ENCODE data around the gene KRT23. TPM values are rescaled to one million over a fixed set of nuclear protein-coding genes. Genes with fewer than 3 reads are reported as not detected.

Gene KRT23
- total and polyA plus RNA-seq, 2 of the 4 experiments (the other 2 are of a cell fraction) = 0.36 to 0.39 TPM

GRCh38 chr17:40873255-40873654 is 64.2 kb downstream of the KRT23 start:
- H2AK5ac ChIP-seq (ENCODE audit: low read depth, low read length) = no peak overlapping the region
- no peak overlapping the region for H3K9ac ChIP-seq (ENCODE audit: low read depth, low read length)
- ATAC-seq (ENCODE audit: low read depth) = peak; percentile 44
- intact Hi-C loops (cut with micrococcal nuclease) (no loop called here), dilution Hi-C loops (cut with HindIII; ENCODE audit: low sequenced_read_pairs, unreplicated experiment) (no loop called here), in situ Hi-C loops (cut with MboI; ENCODE audit: low sequenced_read_pairs) (no loop called here)
- H2BK15ac ChIP-seq (ENCODE audit: low read depth, low read length) = no peak overlapping the region
- TF ChIP-seq NFE2L2 (IDR thresholded peaks at IDR 0.05; ENCODE audit: low read depth, low read length) (no peak), POLR2A (IDR thresholded peaks at IDR 0.05; ENCODE audit: low read depth, low read length) (no peak), MAZ (IDR thresholded peaks at IDR 0.05; ENCODE audit: borderline replicate concordance, low read depth, low read length) (no peak), RFX5 (IDR thresholded peaks at IDR 0.05; ENCODE audit: low read depth, low read length) (no peak), MAFK (IDR thresholded peaks at IDR 0.05; ENCODE audit: low read depth, low read length) (no peak), RCOR1 (IDR thresholded peaks at IDR 0.05; ENCODE audit: insufficient replicate concordance, low read length) (no peak), RAD21 (IDR thresholded peaks at IDR 0.05; ENCODE audit: low read length) (no peak), FOS (IDR thresholded peaks at IDR 0.05; ENCODE audit: low read depth, low read length) (no peak)
- TF ChIP-seq, protein P1, sequence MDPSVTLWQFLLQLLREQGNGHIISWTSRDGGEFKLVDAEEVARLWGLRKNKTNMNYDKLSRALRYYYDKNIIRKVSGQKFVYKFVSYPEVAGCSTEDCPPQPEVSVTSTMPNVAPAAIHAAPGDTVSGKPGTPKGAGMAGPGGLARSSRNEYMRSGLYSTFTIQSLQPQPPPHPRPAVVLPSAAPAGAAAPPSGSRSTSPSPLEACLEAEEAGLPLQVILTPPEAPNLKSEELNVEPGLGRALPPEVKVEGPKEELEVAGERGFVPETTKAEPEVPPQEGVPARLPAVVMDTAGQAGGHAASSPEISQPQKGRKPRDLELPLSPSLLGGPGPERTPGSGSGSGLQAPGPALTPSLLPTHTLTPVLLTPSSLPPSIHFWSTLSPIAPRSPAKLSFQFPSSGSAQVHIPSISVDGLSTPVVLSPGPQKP (IDR thresholded peaks at IDR 0.05; ENCODE audit: borderline replicate concordance, low read depth, low read length) = no peak
- H4K8ac ChIP-seq (ENCODE audit: low read depth in 2 of 2, low read length in 2 of 2) = no peak overlapping the region
- H2AFZ ChIP-seq (replicated peaks; ENCODE audit: low read length, poor library complexity) = no peak overlapping the region
- no peak overlapping the region for H3K56ac ChIP-seq (ENCODE audit: extremely low read depth, insufficient read depth, low read length)
- no peak overlapping the region for H3K4me3 ChIP-seq (ENCODE audit: insufficient read depth, low read depth, low read length)
- H3K27me3 ChIP-seq (ENCODE audit: control insufficient read depth, insufficient read depth, low read length) = peaks cover 2% of the 10 kb centered on the region; the same call in 1 of the 2 replicates
- no peak overlapping the region for H3K27ac ChIP-seq (ENCODE audit: insufficient read depth, low read length)
- no peak overlapping the region for H3K23ac ChIP-seq (ENCODE audit: low read depth, low read length)
- no peak overlapping the region for H4K91ac ChIP-seq (ENCODE audit: insufficient read depth, low read depth, low read length)
- H3K9me3 ChIP-seq (ENCODE audit: control insufficient read depth, insufficient read depth, low read length) = no peaks in the 10 kb centered on the region
- no peak overlapping the region for H2BK5ac ChIP-seq (ENCODE audit: low read depth, low read length, poor library complexity, severe bottlenecking)
- ChIA-PET CTCF (interaction anchor here (0.6 to 1.0 kb wide), 3 partner anchors 10 to 979 kb away, joined by 3 to 4 read pairs (median 4); no protein-coding TSS in a partner anchor), POLR2A (ENCODE audit: unreplicated experiment) (no interaction called here)
- H4K5ac ChIP-seq (ENCODE audit: low read depth, low read length) = no peak overlapping the region
- no peak overlapping the region; the same call in 1 of the 2 replicates for H3K18ac ChIP-seq (ENCODE audit: low read depth, low read length)
- H2AK9ac ChIP-seq (replicated peaks; ENCODE audit: low read depth, low read length, poor library complexity) = no peak overlapping the region
- H2BK20ac ChIP-seq (ENCODE audit: low read depth, low read length) = no peak overlapping the region
- H3K9me1 ChIP-seq (ENCODE audit: insufficient read depth, low read length) = no peaks in the 10 kb centered on the region
- no peak overlapping the region for H3K14ac ChIP-seq (replicated peaks; ENCODE audit: low read depth, low read length)
- no peaks in the 10 kb centered on the region for H3K36me3 ChIP-seq (ENCODE audit: control insufficient read depth, insufficient read depth, low read length)
- H3K4me1 ChIP-seq (ENCODE audit: control insufficient read depth, insufficient read depth, low read length) = peaks cover 2% of the 10 kb centered on the region
- no TSS peak for BruUV-seq (replicated peaks)
- no peak overlapping the region for H3K4ac ChIP-seq (ENCODE audit: low read depth, low read length)
- H2BK120ac ChIP-seq (ENCODE audit: low read depth, low read length) = no peak overlapping the region
- H3K4me2 ChIP-seq (ENCODE audit: low read depth, low read length) = no peak overlapping the region
- DNase-seq = no peak
- H4K20me1 ChIP-seq (ENCODE audit: insufficient read depth, low read length) = no peaks in the 10 kb centered on the region
- H3K79me1 ChIP-seq (ENCODE audit: low read depth in 1 of 2, low read length in 2 of 2) = no peaks in the 10 kb centered on the region

Other genes with a start within 250 kb of the KRT23 start
Only the 30 nearest of the 33 such genes appear.
- not detected in 2 replicates for gene KRT25, start 182.3 kb downstream of the KRT23 start, total RNA-seq (2012; rRNA removed)
- gene KRT25, start 182.3 kb downstream of the KRT23 start, polyA plus RNA-seq (2012; rRNA removed) = not detected in 2 replicates
- gene KRT26, start 165.4 kb downstream of the KRT23 start, total RNA-seq (2012; rRNA removed) = not detected in 2 replicates
- gene KRT26, start 165.4 kb downstream of the KRT23 start, polyA plus RNA-seq (2012; rRNA removed) = not detected in 2 replicates
- not detected in 2 replicates for gene KRT27, start 155.1 kb downstream of the KRT23 start, total RNA-seq (2012; rRNA removed)
- not detected in 2 replicates for gene KRT27, start 155.1 kb downstream of the KRT23 start, polyA plus RNA-seq (2012; rRNA removed)
- gene KRT28, start 137.7 kb downstream of the KRT23 start, total RNA-seq (2012; rRNA removed) = not detected in 2 replicates
- gene KRT28, start 137.7 kb downstream of the KRT23 start, polyA plus RNA-seq (2012; rRNA removed) = not detected in 2 replicates
- 0.18 and 1.1 TPM in 2 replicates for gene KRT10, start 115.0 kb downstream of the KRT23 start, total RNA-seq (2012; rRNA removed)
- gene KRT10, start 115.0 kb downstream of the KRT23 start, polyA plus RNA-seq (2012; rRNA removed) = 18.3 and 18.5 TPM in 2 replicates
- not detected in 2 replicates for gene KRT12, start 70.4 kb downstream of the KRT23 start, total RNA-seq (2012; rRNA removed)
- not detected in 2 replicates for gene KRT12, start 70.4 kb downstream of the KRT23 start, polyA plus RNA-seq (2012; rRNA removed)
- gene KRT20, start 52.4 kb downstream of the KRT23 start, total RNA-seq (2012; rRNA removed) = not detected in 2 replicates
- gene KRT20, start 52.4 kb downstream of the KRT23 start, polyA plus RNA-seq (2012; rRNA removed) = not detected in 2 replicates
- not detected in 2 replicates for gene KRT39, start 29.3 kb upstream of the KRT23 start, total RNA-seq (2012; rRNA removed)
- 0.15 TPM in 1 of 2 replicates, not detected in the other for gene KRT39, start 29.3 kb upstream of the KRT23 start, polyA plus RNA-seq (2012; rRNA removed)
- gene KRT40, start 46.7 kb upstream of the KRT23 start, total RNA-seq (2012; rRNA removed) = not detected in 2 replicates
- gene KRT40, start 46.7 kb upstream of the KRT23 start, polyA plus RNA-seq (2012; rRNA removed) = not detected in 2 replicates
- gene KRTAP3-3, start 56.5 kb upstream of the KRT23 start, total RNA-seq (2012; rRNA removed) = not detected in 2 replicates
- not detected in 2 replicates for gene KRTAP3-3, start 56.5 kb upstream of the KRT23 start, polyA plus RNA-seq (2012; rRNA removed)
- gene KRTAP3-2, start 62.3 kb upstream of the KRT23 start, total RNA-seq (2012; rRNA removed) = not detected in 2 replicates
- not detected in 2 replicates for gene KRTAP3-2, start 62.3 kb upstream of the KRT23 start, polyA plus RNA-seq (2012; rRNA removed)
- gene KRTAP3-1, start 71.5 kb upstream of the KRT23 start, total RNA-seq (2012; rRNA removed) = not detected in 2 replicates
- not detected in 2 replicates for gene KRTAP3-1, start 71.5 kb upstream of the KRT23 start, polyA plus RNA-seq (2012; rRNA removed)
- 33.1 and 34.8 TPM in 2 replicates for gene KRTAP1-5, start 89.6 kb upstream of the KRT23 start, total RNA-seq (2012; rRNA removed)
- gene KRTAP1-5, start 89.6 kb upstream of the KRT23 start, polyA plus RNA-seq (2012; rRNA removed) = 27.0 and 35.9 TPM in 2 replicates
- not detected in 2 replicates for gene KRTAP1-4, start 92.5 kb upstream of the KRT23 start, total RNA-seq (2012; rRNA removed)
- not detected in 2 replicates for gene KRTAP1-4, start 92.5 kb upstream of the KRT23 start, polyA plus RNA-seq (2012; rRNA removed)
- not detected in 2 replicates for gene KRTAP1-3, start 97.2 kb upstream of the KRT23 start, total RNA-seq (2012; rRNA removed)
- gene KRTAP1-3, start 97.2 kb upstream of the KRT23 start, polyA plus RNA-seq (2012; rRNA removed) = not detected in 2 replicates
- 0.83 and 0.90 TPM in 2 replicates for gene KRTAP1-1, start 103.8 kb upstream of the KRT23 start, total RNA-seq (2012; rRNA removed)
- 1.2 and 1.5 TPM in 2 replicates for gene KRTAP1-1, start 103.8 kb upstream of the KRT23 start, polyA plus RNA-seq (2012; rRNA removed)
- not detected in 2 replicates for gene KRTAP2-1, start 109.7 kb upstream of the KRT23 start, total RNA-seq (2012; rRNA removed)
- gene KRTAP2-1, start 109.7 kb upstream of the KRT23 start, polyA plus RNA-seq (2012; rRNA removed) = not detected in 2 replicates
- not detected in 2 replicates for gene KRTAP2-2, start 117.6 kb upstream of the KRT23 start, total RNA-seq (2012; rRNA removed)
- gene KRTAP2-2, start 117.6 kb upstream of the KRT23 start, polyA plus RNA-seq (2012; rRNA removed) = 0.17 TPM in 1 of 2 replicates, not detected in the other
- 1.4 TPM in 2 replicates for gene KRTAP2-3, start 122.5 kb upstream of the KRT23 start, total RNA-seq (2012; rRNA removed)
- gene KRTAP2-3, start 122.5 kb upstream of the KRT23 start, polyA plus RNA-seq (2012; rRNA removed) = 35.2 and 35.6 TPM in 2 replicates
- not detected in 2 replicates for gene KRTAP2-4, start 128.2 kb upstream of the KRT23 start, total RNA-seq (2012; rRNA removed)
- not detected in 2 replicates for gene KRTAP2-4, start 128.2 kb upstream of the KRT23 start, polyA plus RNA-seq (2012; rRNA removed)
- gene KRTAP4-7, start 146.5 kb upstream of the KRT23 start, total RNA-seq (2012; rRNA removed) = not detected in 2 replicates
- 0.11 TPM in 1 of 2 replicates, not detected in the other for gene KRTAP4-7, start 146.5 kb upstream of the KRT23 start, polyA plus RNA-seq (2012; rRNA removed)
- not detected in 2 replicates for gene KRTAP4-8, start 160.5 kb upstream of the KRT23 start, total RNA-seq (2012; rRNA removed)
- gene KRTAP4-8, start 160.5 kb upstream of the KRT23 start, polyA plus RNA-seq (2012; rRNA removed) = not detected in 2 replicates
- not detected in 2 replicates for gene KRTAP4-16, start 164.6 kb upstream of the KRT23 start, total RNA-seq (2012; rRNA removed)
- not detected in 2 replicates for gene KRTAP4-16, start 164.6 kb upstream of the KRT23 start, polyA plus RNA-seq (2012; rRNA removed)
- not detected in 2 replicates for gene KRTAP4-9, start 167.7 kb upstream of the KRT23 start, total RNA-seq (2012; rRNA removed)
- 0.24 TPM in 2 replicates for gene KRTAP4-9, start 167.7 kb upstream of the KRT23 start, polyA plus RNA-seq (2012; rRNA removed)
- gene KRTAP4-11, start 180.7 kb upstream of the KRT23 start, total RNA-seq (2012; rRNA removed) = not detected in 2 replicates
- gene KRTAP4-11, start 180.7 kb upstream of the KRT23 start, polyA plus RNA-seq (2012; rRNA removed) = not detected in 2 replicates
- 0.18 TPM in 1 of 2 replicates, not detected in the other for gene KRTAP4-12, start 186.5 kb upstream of the KRT23 start, total RNA-seq (2012; rRNA removed)
- 1.0 and 1.1 TPM in 2 replicates for gene KRTAP4-12, start 186.5 kb upstream of the KRT23 start, polyA plus RNA-seq (2012; rRNA removed)
- gene KRTAP4-6, start 202.9 kb upstream of the KRT23 start, total RNA-seq (2012; rRNA removed) = not detected in 2 replicates
- gene KRTAP4-6, start 202.9 kb upstream of the KRT23 start, polyA plus RNA-seq (2012; rRNA removed) = not detected in 2 replicates
- gene KRTAP4-5, start 212.2 kb upstream of the KRT23 start, total RNA-seq (2012; rRNA removed) = not detected in 2 replicates
- not detected in 2 replicates for gene KRTAP4-5, start 212.2 kb upstream of the KRT23 start, polyA plus RNA-seq (2012; rRNA removed)
- gene KRTAP4-4, start 223.1 kb upstream of the KRT23 start, total RNA-seq (2012; rRNA removed) = not detected in 2 replicates
- not detected in 2 replicates for gene KRTAP4-4, start 223.1 kb upstream of the KRT23 start, polyA plus RNA-seq (2012; rRNA removed)
- gene KRTAP4-3, start 230.6 kb upstream of the KRT23 start, total RNA-seq (2012; rRNA removed) = not detected in 2 replicates
- not detected in 2 replicates for gene KRTAP4-3, start 230.6 kb upstream of the KRT23 start, polyA plus RNA-seq (2012; rRNA removed)

All from IMR-90 (cell line).